GM21515 (cell line): ENCODE results near the gene ZNF485.
"Not testable (repeated sequence)": the region's sequence is repeated elsewhere in the genome, so short reads cannot be mapped to it uniquely, and the experiment has no call there.

Experiments
- ATAC-seq: cut with Tn5 transposase; IDR thresholded peaks from one replicate; pipeline ENCODE4 v1.9.1; 2021; ENCODE audit not compliant: unreplicated experiment

The ZNF485 gene

GRCh38 chr10:43606323-43607198, at the start of gene ZNF485:
ZNF485 (plus strand) TSS chr10:43606438; CDS start chr10:43607051, 613 bp downstream.
- ATAC-seq: peak; percentile 98

- no peak for ATAC-seq
These were observed 49.0 kb upstream of the ZNF485 start for GRCh38 chr10:43557214-43557613.

- ATAC-seq: no peak
These were observed 36.6 kb upstream of the ZNF485 start for GRCh38 chr10:43569681-43570080.

GRCh38 chr10:43570971-43571370, 35.3 kb upstream of the ZNF485 start:
- no peak for ATAC-seq

GRCh38 chr10:43573250-43574000, 32.8 kb upstream of the ZNF485 start:
- no peak for ATAC-seq

- peak; percentile 97 for ATAC-seq
These were observed 32.0 kb upstream of the ZNF485 start, which contains the start of gene ZNF239 for GRCh38 chr10:43574001-43574892. ZNF239 (minus strand) TSS chr10:43574616; CDS start chr10:43558079, 16,537 bp downstream.

GRCh38 chr10:43574906-43575305, 31.3 kb upstream of the ZNF485 start:
- no peak for ATAC-seq

GRCh38 chr10:43576062-43576461, 30.2 kb upstream of the ZNF485 start:
- no peak for ATAC-seq

- ATAC-seq: no peak
These were observed 29.7 kb upstream of the ZNF485 start for GRCh38 chr10:43576580-43576979.

GRCh38 chr10:43584051-43584450, 22.2 kb upstream of the ZNF485 start:
- ATAC-seq: no peak

GRCh38 chr10:43585046-43585445, 21.2 kb upstream of the ZNF485 start:
- ATAC-seq: no peak

GRCh38 chr10:43585981-43586729, 20.1 kb upstream of the ZNF485 start:
- no peak for ATAC-seq

GRCh38 chr10:43586730-43587115, 19.5 kb upstream of the ZNF485 start:
- not testable (repeated sequence) for ATAC-seq

- ATAC-seq: no peak
These were observed 14.8 kb upstream of the ZNF485 start for GRCh38 chr10:43591303-43591904.

GRCh38 chr10:43594944-43595589, 11.2 kb upstream of the ZNF485 start:
- ATAC-seq: peak; percentile 92

GRCh38 chr10:43595739-43596298, 10.4 kb upstream of the ZNF485 start:
- ATAC-seq: peak; percentile 69

- ATAC-seq: no peak
These were observed 9.7 kb upstream of the ZNF485 start for GRCh38 chr10:43596546-43596945.

- no peak for ATAC-seq
These were observed 7.8 kb upstream of the ZNF485 start for GRCh38 chr10:43598446-43598845.

GRCh38 chr10:43599333-43599732, 6.9 kb upstream of the ZNF485 start:
- no peak for ATAC-seq
